GM12891 (cell line): Measurements from ENCODE around the gene ETFBKMT.
A peak's percentile ranks its signal among the peaks of the same experiment; 100 is the strongest.
"Not testable (repeated sequence)": the region's sequence is repeated elsewhere in the genome, so short reads cannot be mapped to it uniquely, and the experiment has no call there.

Source experiments
- DNase-seq: peaks from one replicate; pipeline ENCODE4 v3.0.0; 2011; ENCODE audit warnings: low spot score; ENCODE audit not compliant: insufficient read length
- FAIRE-seq: peaks from 2 replicates; lab custom pipeline; 2011; peaks lifted over from hg19 to GRCh38; lab: Jason Lieb, UNC
- PAX5 ChIP-seq: IDR thresholded peaks from 2 replicates; pipeline ENCODE4 v1.6.1; 2011; ENCODE audit warnings: low read length, moderate library complexity, mild to moderate bottlenecking; ENCODE audit not compliant: insufficient read depth, severe bottlenecking
- POLR2A ChIP-seq: IDR thresholded peaks from 2 replicates; pipeline ENCODE4 v1.6.1; 2011; ENCODE audit warnings: low read depth, low read length, control low read depth
- POLR2AphosphoS5 ChIP-seq: IDR thresholded peaks from 2 replicates; pipeline ENCODE4 v1.6.1; 2011; ENCODE audit warnings: low read depth, low read length, control low read depth
- POU2F2 ChIP-seq: IDR thresholded peaks from 2 replicates; pipeline ENCODE4 v1.6.1; 2011; ENCODE audit warnings: low read depth, mild to moderate bottlenecking, control low read depth, low read length, moderate library complexity
- SPI1 ChIP-seq: IDR thresholded peaks from 2 replicates; pipeline ENCODE4 v1.6.1; 2011; ENCODE audit warnings: low read depth, low read length, control low read depth
- TAF1 ChIP-seq: IDR thresholded peaks from 2 replicates; pipeline ENCODE4 v1.6.1; 2011; ENCODE audit warnings: low read depth, low read length, control low read depth

The ETFBKMT gene

DNA sequence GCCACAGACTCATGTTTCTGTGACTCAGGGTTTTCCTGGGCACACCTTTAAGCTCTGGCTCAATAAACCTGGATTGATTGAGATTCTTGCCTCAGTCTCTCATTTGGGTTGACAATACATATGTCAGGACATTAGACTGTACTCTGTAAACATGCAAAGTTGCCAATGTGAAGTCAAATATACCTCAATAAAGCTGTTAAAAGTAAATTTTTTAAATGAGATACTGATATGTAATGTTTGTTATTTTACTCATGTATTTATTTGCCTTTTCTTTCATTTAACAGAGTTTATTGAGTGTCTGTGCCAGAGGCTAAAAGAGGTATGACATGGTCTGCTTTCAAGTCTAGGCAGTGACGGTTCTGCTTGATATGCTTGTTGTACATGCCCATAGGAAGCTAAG lies 3.7 kb upstream of the ETFBKMT start:
- FAIRE-seq = no peak
- no peak for DNase-seq
- TF ChIP-seq POLR2AphosphoS5 (no peak), TAF1 (no peak), SPI1 (no peak), POU2F2 (no peak), POLR2A (no peak), PAX5 (no peak)

DNA sequence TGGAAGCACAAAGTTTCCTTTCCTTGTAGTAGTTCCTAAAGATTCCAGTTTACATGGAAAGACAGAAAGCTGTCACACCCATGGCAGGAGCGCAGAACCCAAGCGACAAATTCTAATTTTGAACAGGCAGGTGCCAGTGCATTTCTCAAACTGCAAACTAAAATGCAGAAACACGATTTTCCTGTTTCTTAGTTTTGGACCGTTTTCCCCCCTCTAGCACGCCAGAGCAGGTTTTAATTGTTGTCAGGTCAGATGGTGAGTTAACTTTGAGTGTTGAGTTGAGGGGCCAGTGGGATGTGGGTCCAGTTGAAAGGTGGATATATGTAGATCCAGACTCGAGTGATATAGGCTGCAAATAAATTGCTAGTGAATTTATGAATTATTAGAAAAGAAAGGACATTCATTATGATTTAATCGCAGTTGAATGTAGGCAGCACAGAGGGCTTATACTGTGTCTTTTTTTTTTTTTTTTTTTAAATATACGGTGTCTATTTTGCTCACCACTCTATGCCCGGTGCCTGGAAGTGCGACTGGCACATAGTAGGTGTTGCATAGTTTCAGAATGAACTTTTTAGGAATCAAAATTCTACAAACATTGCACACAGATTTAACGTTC lies 909 bp upstream of the ETFBKMT start:
- FAIRE-seq = no peak
- TF ChIP-seq POU2F2 (no peak), POLR2A (no peak), PAX5 (no peak), TAF1 (no peak)
- no peak for DNase-seq

DNA sequence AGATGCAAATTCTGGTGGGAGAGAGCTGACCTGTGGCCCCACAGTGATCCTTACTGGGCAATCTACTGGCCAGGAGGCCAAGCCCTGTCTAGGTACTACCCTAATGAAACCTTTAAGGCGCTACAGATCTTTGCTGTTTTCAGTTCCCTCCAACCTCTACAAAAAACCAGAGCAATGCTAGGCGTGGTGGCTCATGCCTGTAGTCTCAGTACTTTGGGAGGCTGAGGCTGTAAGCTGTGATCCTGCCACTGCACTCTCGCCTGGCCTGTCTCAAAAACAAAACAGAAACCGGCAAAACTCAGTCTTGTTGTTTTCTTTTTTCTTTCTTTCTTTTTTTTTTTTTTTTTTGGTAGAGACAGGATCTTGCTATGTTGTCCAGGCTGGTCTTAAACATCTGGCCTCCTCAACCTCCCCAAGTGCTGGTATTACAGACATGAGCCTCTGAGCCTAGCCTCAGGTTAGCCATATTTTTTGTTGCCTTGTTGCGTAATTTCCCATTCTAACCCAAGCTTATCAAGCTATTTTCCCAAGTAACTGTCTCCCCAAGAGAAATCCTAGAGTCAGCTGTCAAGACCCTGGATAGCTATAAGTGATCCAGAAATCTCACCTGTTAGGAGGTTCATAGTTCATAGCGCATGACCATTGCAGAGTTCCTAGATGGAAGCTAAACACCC lies 2.8 kb downstream of the ETFBKMT start:
- TF ChIP-seq POU2F2 (no peak), SPI1 (peak; percentile 31; the same call in 1 of the 2 replicates)
- no peak for FAIRE-seq
- DNase-seq = no peak

DNA sequence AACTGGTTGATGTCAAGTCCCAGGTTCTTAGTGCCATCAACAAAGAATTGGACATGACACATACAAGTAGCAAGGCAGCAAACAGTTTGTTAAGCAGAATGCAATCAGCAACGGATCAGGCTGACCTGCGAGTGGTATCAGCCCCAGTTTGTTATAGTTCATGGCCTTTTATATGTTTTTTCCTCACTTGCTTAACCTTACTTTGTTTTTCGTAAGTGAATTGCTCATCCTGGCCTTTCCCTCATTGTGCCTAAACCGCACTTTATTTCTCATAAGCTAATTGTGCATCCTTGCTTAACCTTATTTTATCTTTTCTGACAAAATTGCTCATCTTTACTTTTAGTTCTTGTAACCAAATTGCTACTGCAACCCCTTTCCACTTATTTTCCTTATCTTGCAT lies 4.1 kb downstream of the ETFBKMT start:
- no peak for FAIRE-seq
- no peak for DNase-seq
- no peak for TF ChIP-seq TAF1
- no peak for TF ChIP-seq POLR2AphosphoS5
- no peak for TF ChIP-seq SPI1
- TF ChIP-seq POLR2A = no peak
- no peak for TF ChIP-seq POU2F2
- no peak for TF ChIP-seq PAX5

DNA sequence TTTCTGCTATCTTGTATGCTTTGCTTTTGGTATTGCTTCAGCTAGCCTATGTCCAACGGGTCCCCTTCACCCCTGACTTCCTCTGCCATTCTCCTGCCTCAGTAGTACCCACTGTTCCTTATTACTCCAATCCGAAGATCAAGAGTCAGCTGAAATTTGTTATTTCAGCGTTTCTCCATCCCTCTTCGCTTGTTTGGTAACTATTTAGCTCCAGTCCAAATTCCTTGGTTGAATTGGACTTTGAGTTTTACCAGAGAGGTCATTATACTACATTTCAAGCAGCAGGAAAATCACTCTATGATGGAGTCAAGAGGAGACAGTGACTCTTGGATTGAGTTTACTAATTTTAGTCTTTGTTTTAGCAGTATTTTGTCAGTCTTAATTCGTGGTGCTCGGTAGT lies 4.5 kb downstream of the ETFBKMT start:
- TF ChIP-seq PAX5 (no peak), TAF1 (no peak)
- FAIRE-seq = no peak
- no peak for DNase-seq

DNA sequence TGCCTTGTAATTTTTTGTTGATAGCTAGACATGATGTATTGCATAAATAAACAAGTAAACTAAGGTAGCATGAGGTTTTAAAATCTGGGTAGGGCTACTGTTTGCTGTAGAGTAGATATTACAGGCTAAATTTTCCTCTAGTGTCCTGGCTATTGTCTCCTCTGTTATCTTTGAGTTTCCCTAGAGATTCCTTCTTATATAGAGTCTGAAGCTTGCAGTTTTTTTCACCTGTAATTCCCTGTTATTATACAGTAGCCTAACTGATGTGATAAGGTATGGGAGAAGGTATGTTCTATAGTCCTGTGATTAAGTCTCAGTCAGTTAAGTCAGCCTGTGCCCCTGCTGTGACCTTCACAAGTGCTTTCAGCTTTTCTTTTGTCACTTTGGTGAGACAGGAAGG lies 9.5 kb downstream of the ETFBKMT start:
- TF ChIP-seq PAX5 (no peak), POLR2A (no peak), SPI1 (no peak), POU2F2 (no peak), TAF1 (no peak), POLR2AphosphoS5 (no peak)
- FAIRE-seq (no peak), DNase-seq (no peak)

DNA sequence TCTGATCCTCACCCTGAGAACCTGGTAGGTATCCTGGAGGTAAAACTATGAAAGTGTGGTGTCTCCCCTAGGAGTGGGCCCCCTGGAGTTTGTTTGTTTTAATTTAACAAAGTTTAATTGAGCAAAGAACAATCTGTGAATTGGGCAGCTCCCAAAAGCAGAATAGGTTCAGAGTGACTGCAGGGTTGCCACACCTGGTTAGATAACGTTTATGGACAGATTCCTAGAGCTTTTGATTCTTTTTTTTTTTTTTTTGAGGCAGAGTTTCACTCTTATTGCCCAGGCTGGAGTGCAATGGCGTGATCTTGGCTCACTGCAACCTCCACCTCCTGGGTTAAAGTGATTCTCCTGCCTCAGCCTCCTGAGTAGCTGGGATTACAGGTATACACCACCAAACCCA lies 10.1 kb downstream of the ETFBKMT start:
- not testable (repeated sequence) for DNase-seq, FAIRE-seq

DNA sequence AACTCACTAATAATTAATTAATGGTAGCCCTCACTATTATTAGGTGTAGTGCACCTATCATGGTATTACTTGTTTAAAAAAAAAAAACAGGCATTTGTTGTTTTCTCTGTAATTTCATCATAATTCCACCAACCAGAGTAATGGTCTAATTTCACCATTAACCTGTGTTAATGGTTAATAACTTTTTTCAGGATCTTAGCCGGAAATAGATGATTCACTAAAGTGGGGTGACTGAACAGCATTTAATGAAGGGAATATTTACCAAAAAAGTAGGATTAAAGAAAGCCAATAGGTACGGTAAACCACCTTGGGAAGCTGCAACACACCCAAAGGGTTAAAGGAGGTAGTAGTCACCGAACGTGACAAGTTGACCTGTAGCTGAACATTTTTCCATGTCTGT lies 13.0 kb downstream of the ETFBKMT start:
- no peak for DNase-seq
- FAIRE-seq = no peak
- TF ChIP-seq PAX5 (no peak), TAF1 (no peak), POLR2A (no peak), SPI1 (no peak), POU2F2 (no peak), POLR2AphosphoS5 (no peak)

DNA sequence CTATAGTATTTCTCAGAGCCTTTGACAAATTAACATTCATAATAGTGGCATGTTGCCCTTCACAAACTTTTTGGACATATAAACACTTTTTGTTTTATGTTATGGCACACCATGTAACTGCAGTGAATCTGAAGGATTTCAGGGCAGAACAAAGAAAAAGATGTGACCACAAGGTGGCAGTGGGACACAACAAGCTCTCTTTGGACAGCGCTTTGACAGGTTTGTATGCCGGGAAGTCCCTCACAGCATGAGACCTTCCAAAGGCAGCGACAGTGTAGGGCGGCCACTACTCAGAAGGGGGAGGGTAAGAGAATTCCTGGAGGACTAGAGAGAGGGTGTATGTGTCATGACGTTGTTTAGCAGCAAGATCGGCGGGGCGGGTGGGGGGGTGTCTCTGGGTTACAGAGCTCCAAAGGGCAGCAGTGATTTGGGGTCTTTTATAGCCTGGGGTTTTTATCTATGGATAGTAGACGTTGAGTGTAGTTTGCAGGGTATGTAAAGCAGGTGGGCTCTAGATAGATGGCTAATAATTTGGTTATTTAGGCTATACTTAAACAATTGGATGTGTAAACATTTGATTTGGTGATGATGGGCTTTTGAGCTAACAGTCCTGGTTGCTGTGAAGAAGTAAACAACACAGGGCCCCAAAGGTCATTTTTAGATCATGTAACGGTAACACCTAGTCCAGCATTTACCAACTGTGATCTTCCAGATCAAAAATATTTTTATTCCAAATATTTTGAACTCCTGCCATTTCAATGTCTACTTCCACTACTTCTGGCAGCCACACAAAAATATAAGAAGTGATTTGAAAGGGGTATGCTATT lies 22.9 kb downstream of the ETFBKMT start:
- TF ChIP-seq PAX5 = no peak
- TF ChIP-seq SPI1 = 0 out of 2 replicates have a peak, but pooled peaks have one; percentile 26
- peak; percentile 84 for TF ChIP-seq POU2F2
- TF ChIP-seq POLR2A = no peak
- FAIRE-seq (peak; percentile 97), DNase-seq (peak; percentile 32)

DNA sequence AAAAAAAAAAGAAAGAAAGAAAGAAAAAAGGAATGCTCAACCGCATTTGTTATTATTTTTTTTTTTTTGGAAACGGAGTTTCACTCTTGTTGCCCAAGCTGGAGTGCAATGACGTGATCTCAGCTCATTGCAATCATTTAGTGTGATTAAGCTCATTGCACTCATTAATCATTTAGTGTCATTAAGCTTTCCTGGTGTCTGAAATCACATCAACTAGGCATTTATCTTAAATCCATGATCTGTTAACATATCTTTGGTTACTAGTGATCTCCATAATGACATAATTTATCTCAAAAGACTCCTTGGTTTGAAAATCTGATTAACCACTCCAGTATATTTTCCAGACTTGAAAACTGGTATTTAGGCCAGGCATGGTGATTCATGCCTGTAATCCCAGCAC lies 26.3 kb downstream of the ETFBKMT start:
- DNase-seq (no peak), FAIRE-seq (no peak)
- no peak for TF ChIP-seq SPI1
- TF ChIP-seq TAF1 = no peak
- no peak for TF ChIP-seq POU2F2
- TF ChIP-seq POLR2A = no peak
